HEK293 (cell line): ENCODE data around the gene NSDHL.

ENCODE experiments used
- CTCF ChIA-PET: fragments of 350-600 bp; formaldehyde crosslinking; extraction: SDS; loops from one replicate; lab custom pipeline; 2021; ENCODE audit warnings: antibody characterized with exemption; lab: Yijun Ruan, JAX
- POLR2A ChIA-PET: fragments of 300-600 bp; formaldehyde crosslinking; extraction: SDS; loops from one replicate; lab custom pipeline; 2020; ENCODE audit warnings: antibody characterized with exemption, inconsistent platforms; lab: Yijun Ruan, JAX
- H3K27ac ChIP-seq: fragments of 200-500 bp; sonication (Bioruptor generic); 2 replicates; pipeline ENCODE4 v1.5.1; 2014; ENCODE audit warnings: low read depth, low read length, control low read depth, inconsistent platforms; ENCODE audit errors: extremely low read depth
- H3K36me3 ChIP-seq, 2 experiments: fragments of 200-500 bp in 1 of 2; sonication (Bioruptor generic) in 1 of 2; 1 replicate in 1 of 2; 2 replicates in 1 of 2; pipeline ENCODE4 v1.5.1; 2014 to 2017; ENCODE audit warnings: inconsistent platforms in 2 of 2, low read length in 2 of 2; ENCODE audit not compliant: control insufficient read depth in 2 of 2, insufficient read depth in 1 of 2
- H3K4me1 ChIP-seq: fragments of 200-500 bp; sonication (Bioruptor generic); 2 replicates; pipeline ENCODE4 v1.5.1; 2014; ENCODE audit warnings: mild to moderate bottlenecking, low read length, inconsistent platforms; ENCODE audit not compliant: control insufficient read depth, insufficient read depth
- H3K4me3 ChIP-seq: 2 replicates; pipeline ENCODE4 v1.5.1; 2011; ENCODE audit warnings: low read depth, mild to moderate bottlenecking, control low read depth, low read length, moderate library complexity
- H3K9me3 ChIP-seq: fragments of 200-500 bp; sonication (Bioruptor generic); 2 replicates; pipeline ENCODE4 v1.5.1; 2014; ENCODE audit warnings: low read depth, low read length, inconsistent platforms; ENCODE audit not compliant: control insufficient read depth, insufficient read depth
- GLIS1 ChIP-seq: fragments of 450-650 bp; formaldehyde crosslinking; IDR thresholded peaks from 2 replicates; pipeline ENCODE4 v1.5.1; 2016; ENCODE audit warnings: missing biosample characterization, missing genetic modification characterization
- OVOL3 ChIP-seq: fragments of 450-650 bp; formaldehyde crosslinking; IDR thresholded peaks from 2 replicates; pipeline ENCODE4 v1.5.1; 2016; ENCODE audit warnings: missing biosample characterization, missing genetic modification characterization
- SP2 ChIP-seq: fragments of 450-650 bp; formaldehyde crosslinking; IDR thresholded peaks from 2 replicates; pipeline ENCODE4 v1.5.1; 2016; ENCODE audit warnings: missing biosample characterization, missing genetic modification characterization
- ZBTB11 ChIP-seq: fragments of 450-650 bp; formaldehyde crosslinking; conservative IDR thresholded peaks from 2 replicates; pipeline ENCODE4 v1.5.1; 2016; ENCODE audit warnings: low read depth, missing biosample characterization, missing genetic modification characterization
- ZFHX2 ChIP-seq: fragments of 450-650 bp; formaldehyde crosslinking; conservative IDR thresholded peaks from 2 replicates; pipeline ENCODE4 v1.5.1; 2016; ENCODE audit warnings: missing biosample characterization, missing genetic modification characterization
- ZNF157 ChIP-seq: fragments of 450-650 bp; formaldehyde crosslinking; IDR thresholded peaks from 2 replicates; pipeline ENCODE4 v1.5.1; 2016; ENCODE audit warnings: missing biosample characterization, missing genetic modification characterization
- ZNF221 ChIP-seq: fragments of 450-650 bp; formaldehyde crosslinking; IDR thresholded peaks from 2 replicates; pipeline ENCODE4 v1.5.1; 2017; ENCODE audit warnings: missing biosample characterization, missing genetic modification characterization, borderline replicate concordance
- ZNF248 ChIP-seq: fragments of 450-650 bp; formaldehyde crosslinking; IDR thresholded peaks from 2 replicates; pipeline ENCODE4 v1.5.1; 2017; ENCODE audit warnings: missing biosample characterization, missing genetic modification characterization
- ZNF350 ChIP-seq: fragments of 450-650 bp; formaldehyde crosslinking; IDR thresholded peaks from 2 replicates; pipeline ENCODE4 v1.5.0; 2017; ENCODE audit warnings: missing biosample characterization, mild to moderate bottlenecking, missing genetic modification characterization
- ZNF354C ChIP-seq: fragments of 450-650 bp; formaldehyde crosslinking; IDR thresholded peaks from 2 replicates; pipeline ENCODE4 v1.5.1; 2016; ENCODE audit warnings: missing biosample characterization, missing genetic modification characterization, low read depth, borderline replicate concordance
- ZNF426 ChIP-seq: fragments of 450-650 bp; formaldehyde crosslinking; IDR thresholded peaks from 2 replicates; pipeline ENCODE4 v1.5.1; 2017; ENCODE audit warnings: missing biosample characterization, missing genetic modification characterization, mild to moderate bottlenecking, inconsistent platforms, moderate library complexity
- ZNF549 ChIP-seq: fragments of 450-650 bp; IDR thresholded peaks from 2 replicates; pipeline ENCODE4 v1.5.1; 2018; ENCODE audit warnings: missing biosample characterization, missing genetic modification characterization, mild to moderate bottlenecking, inconsistent platforms, moderate library complexity
- ZNF560 ChIP-seq: fragments of 450-650 bp; formaldehyde crosslinking; IDR thresholded peaks from 2 replicates; pipeline ENCODE4 v1.5.1; 2017; ENCODE audit warnings: missing biosample characterization, missing genetic modification characterization, borderline replicate concordance
- ZNF561 ChIP-seq: fragments of 450-650 bp; IDR thresholded peaks from 2 replicates; pipeline ENCODE4 v1.5.1; 2018; ENCODE audit warnings: missing biosample characterization, missing genetic modification characterization, borderline replicate concordance
- ZNF621 ChIP-seq: fragments of 450-650 bp; formaldehyde crosslinking; IDR thresholded peaks from 2 replicates; pipeline ENCODE4 v1.5.1; 2017; ENCODE audit warnings: missing biosample characterization, missing genetic modification characterization
- ZNF747 ChIP-seq: fragments of 450-650 bp; formaldehyde crosslinking; IDR thresholded peaks from 2 replicates; pipeline ENCODE4 v1.5.1; 2016; ENCODE audit warnings: missing biosample characterization, missing genetic modification characterization
- ZNF76 ChIP-seq: fragments of 450-650 bp; formaldehyde crosslinking; IDR thresholded peaks from 2 replicates; pipeline ENCODE4; 2016; ENCODE audit warnings: low read depth, missing biosample characterization, missing genetic modification characterization, borderline replicate concordance
- ZNF791 ChIP-seq: fragments of 450-650 bp; formaldehyde crosslinking; IDR thresholded peaks from 2 replicates; pipeline ENCODE4 v1.5.1; 2016; ENCODE audit warnings: missing biosample characterization, missing genetic modification characterization
- TF ChIP-seq, protein P1 (sequence below): fragments of 450-650 bp; formaldehyde crosslinking; IDR thresholded peaks from 2 replicates; pipeline ENCODE4 v1.5.1; 2017; ENCODE audit warnings: missing biosample characterization, missing genetic modification characterization
- TF ChIP-seq, protein P2 (sequence below): fragments of 450-650 bp; formaldehyde crosslinking; IDR thresholded peaks from 2 replicates; pipeline ENCODE4 v1.5.1; 2016; ENCODE audit warnings: missing biosample characterization, missing genetic modification characterization, low read depth
- TF ChIP-seq, protein P3 (sequence below): fragments of 450-650 bp; formaldehyde crosslinking; IDR thresholded peaks from 2 replicates; pipeline ENCODE4 v1.5.1; 2016; ENCODE audit warnings: missing biosample characterization, missing genetic modification characterization

Gene NSDHL

DNA sequence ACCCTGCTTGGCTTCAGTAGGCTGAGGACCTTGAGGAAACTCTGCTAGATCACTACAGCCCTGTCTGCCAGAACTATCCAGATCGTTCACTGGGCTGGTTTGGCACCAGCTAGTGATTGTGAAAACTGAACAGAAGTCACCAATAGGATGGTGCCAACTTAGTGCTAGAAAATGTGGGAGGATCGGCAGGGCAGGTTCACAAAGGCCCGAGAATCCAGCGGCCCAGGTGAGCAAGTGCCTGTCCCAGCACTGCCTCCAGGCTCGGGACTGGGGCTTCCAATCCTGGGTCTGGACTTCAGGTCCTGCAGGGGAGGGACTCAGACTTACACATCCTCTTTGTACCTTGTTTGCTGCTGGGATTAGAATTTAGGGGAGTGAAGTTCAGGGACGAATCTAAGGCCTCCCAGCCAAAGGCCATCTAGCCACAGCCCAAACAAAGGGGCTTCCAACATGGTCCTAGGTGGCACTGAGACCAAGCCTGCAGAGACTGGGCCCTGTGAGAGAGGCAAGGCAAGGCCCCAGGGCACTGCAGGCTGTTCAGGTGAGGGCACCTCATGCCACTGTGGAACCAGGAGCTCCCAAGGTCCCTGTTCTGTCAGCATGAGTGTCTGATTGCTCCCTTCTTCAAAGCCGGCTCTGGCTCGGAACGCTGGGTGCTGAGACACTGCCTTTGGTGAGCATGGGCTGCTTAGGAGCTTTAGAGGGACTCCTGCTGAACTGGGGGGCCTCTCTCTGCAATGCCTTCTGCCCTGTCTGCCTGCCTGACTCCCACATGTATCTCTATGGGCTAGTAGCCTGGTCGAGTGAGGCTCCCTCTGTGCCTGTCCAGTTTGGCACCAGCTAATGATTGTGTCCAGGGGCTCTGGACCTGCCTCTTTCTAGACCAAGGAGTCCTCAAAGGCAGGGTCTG is 46.3 kb downstream of the NSDHL start (continued):
- TF ChIP-seq ZNF747 (no peak), ZNF157 (tag by site-specific recombination) (no peak), ZNF221 (tag by site-specific recombination) (no peak), ZNF76 (tag by site-specific recombination) (no peak), ZNF426 (tag by site-specific recombination) (no peak), ZNF621 (tag by site-specific recombination) (no peak), ZNF350 (no peak)
- TF ChIP-seq, protein P1, sequence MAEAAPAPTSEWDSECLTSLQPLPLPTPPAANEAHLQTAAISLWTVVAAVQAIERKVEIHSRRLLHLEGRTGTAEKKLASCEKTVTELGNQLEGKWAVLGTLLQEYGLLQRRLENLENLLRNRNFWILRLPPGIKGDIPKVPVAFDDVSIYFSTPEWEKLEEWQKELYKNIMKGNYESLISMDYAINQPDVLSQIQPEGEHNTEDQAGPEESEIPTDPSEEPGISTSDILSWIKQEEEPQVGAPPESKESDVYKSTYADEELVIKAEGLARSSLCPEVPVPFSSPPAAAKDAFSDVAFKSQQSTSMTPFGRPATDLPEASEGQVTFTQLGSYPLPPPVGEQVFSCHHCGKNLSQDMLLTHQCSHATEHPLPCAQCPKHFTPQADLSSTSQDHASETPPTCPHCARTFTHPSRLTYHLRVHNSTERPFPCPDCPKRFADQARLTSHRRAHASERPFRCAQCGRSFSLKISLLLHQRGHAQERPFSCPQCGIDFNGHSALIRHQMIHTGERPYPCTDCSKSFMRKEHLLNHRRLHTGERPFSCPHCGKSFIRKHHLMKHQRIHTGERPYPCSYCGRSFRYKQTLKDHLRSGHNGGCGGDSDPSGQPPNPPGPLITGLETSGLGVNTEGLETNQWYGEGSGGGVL (tag by site-specific recombination), result no peak

GRCh38 chrX:152878976-152879755 is 48.3 kb downstream of the NSDHL start:
- H3K4me1 ChIP-seq, result no peaks in the 10 kb centered on the region
- H3K27ac ChIP-seq, result no peak overlapping the region
- TF ChIP-seq ZFHX2 (tag by site-specific recombination) (peak; percentile 9; the same call in 1 of the 2 replicates), OVOL3 (tag by site-specific recombination) (no peak), ZNF354C (tag by site-specific recombination) (no peak), ZNF549 (tag by site-specific recombination) (no peak)
- TF ChIP-seq, protein P2, sequence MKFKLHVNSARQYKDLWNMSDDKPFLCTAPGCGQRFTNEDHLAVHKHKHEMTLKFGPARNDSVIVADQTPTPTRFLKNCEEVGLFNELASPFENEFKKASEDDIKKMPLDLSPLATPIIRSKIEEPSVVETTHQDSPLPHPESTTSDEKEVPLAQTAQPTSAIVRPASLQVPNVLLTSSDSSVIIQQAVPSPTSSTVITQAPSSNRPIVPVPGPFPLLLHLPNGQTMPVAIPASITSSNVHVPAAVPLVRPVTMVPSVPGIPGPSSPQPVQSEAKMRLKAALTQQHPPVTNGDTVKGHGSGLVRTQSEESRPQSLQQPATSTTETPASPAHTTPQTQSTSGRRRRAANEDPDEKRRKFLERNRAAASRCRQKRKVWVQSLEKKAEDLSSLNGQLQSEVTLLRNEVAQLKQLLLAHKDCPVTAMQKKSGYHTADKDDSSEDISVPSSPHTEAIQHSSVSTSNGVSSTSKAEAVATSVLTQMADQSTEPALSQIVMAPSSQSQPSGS, result 0 out of 2 replicates have a peak, but pooled peaks have one; percentile 28
- TF ChIP-seq, protein P3, sequence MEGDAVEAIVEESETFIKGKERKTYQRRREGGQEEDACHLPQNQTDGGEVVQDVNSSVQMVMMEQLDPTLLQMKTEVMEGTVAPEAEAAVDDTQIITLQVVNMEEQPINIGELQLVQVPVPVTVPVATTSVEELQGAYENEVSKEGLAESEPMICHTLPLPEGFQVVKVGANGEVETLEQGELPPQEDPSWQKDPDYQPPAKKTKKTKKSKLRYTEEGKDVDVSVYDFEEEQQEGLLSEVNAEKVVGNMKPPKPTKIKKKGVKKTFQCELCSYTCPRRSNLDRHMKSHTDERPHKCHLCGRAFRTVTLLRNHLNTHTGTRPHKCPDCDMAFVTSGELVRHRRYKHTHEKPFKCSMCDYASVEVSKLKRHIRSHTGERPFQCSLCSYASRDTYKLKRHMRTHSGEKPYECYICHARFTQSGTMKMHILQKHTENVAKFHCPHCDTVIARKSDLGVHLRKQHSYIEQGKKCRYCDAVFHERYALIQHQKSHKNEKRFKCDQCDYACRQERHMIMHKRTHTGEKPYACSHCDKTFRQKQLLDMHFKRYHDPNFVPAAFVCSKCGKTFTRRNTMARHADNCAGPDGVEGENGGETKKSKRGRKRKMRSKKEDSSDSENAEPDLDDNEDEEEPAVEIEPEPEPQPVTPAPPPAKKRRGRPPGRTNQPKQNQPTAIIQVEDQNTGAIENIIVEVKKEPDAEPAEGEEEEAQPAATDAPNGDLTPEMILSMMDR, result no peak
- no peak overlapping the region for H3K4me3 ChIP-seq
- H3K9me3 ChIP-seq, result no peaks in the 10 kb centered on the region
- H3K36me3 ChIP-seq, result no peaks in the 10 kb centered on the region
- ChIA-PET POLR2A (no interaction called here), CTCF (interaction anchor here (0.9 to 1.4 kb wide), 2 partner anchors 26 to 47 kb away, joined by 4 to 5 read pairs; no protein-coding TSS in a partner anchor)

GRCh38 chrX:152881289-152881688 is 50.4 kb downstream of the NSDHL start:
- Histone ChIP-seq H3K9me3 (no peaks in the 10 kb centered on the region), H3K27ac (no peak overlapping the region), H3K4me1 (no peaks in the 10 kb centered on the region)
- CTCF ChIA-PET, result interaction anchor here (0.7 to 1.1 kb wide), 2 partner anchors 31 to 1160 kb away, joined by 3 read pairs; no protein-coding TSS in a partner anchor
- TF ChIP-seq ZBTB11 (tag by site-specific recombination) (no peak), SP2 (tag by site-specific recombination) (no peak), ZNF560 (no peak), ZNF561 (tag by site-specific recombination) (no peak), ZNF248 (tag by site-specific recombination) (no peak), GLIS1 (tag by site-specific recombination) (no peak), ZNF791 (no peak)
- TF ChIP-seq, all 188 proteins: peak for 0
- H3K36me3 ChIP-seq, result no peaks in the 10 kb centered on the region
- no peak overlapping the region for H3K4me3 ChIP-seq
- POLR2A ChIA-PET, result no interaction called here
